KBM-7 (cell line): Measurements from ENCODE around the gene STUB1.
A peak's percentile ranks its signal among the peaks of the same experiment; 100 is the strongest.

Experiments used
- DNase-seq: peaks from one replicate; pipeline ENCODE4 v3.0.0-alpha.2; 2015
- in situ Hi-C: fragments of 300-500 bp; cut with MboI; formaldehyde crosslinking; loops from 2 replicates; pipeline ENCODE4 v1.14.3; 2020; ENCODE audit warnings: low sequenced_read_pairs, low pct_unique_long_range_greater_than_20kb, mixed read lengths

STUB1 gene

DNA sequence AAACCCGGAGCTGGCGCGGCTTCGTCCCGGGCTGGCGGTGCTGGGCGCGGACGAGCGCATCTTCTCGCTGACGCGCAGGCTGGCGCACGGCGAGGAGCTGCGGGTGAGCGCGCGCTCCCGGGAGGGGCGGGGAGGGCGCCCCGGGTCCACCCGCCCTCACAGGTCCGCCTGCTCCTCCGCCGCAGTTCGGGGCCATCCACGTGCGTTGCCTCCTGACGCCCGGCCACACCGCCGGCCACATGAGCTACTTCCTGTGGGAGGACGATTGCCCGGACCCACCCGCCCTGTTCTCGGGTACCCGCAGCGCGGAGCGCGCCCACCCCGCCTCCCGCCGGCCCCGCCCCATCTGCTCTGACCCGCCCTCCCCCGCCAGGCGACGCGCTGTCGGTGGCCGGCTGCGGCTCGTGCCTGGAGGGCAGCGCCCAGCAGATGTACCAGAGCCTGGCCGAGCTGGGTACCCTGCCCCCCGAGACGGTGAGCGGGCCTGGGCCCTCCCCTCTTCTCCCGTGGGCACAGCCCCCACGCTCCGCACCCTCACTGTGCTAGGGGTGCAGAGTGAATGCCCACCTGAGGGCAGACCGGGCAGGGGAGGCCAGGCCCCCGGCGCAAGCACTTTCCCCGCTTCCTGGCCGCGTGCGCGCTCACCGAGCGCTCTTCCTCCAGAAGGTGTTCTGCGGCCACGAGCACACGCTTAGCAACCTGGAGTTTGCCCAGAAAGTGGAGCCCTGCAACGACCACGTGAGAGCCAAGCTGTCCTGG lies 48.1 kb downstream of the STUB1 start:
- DNase-seq, result peak; percentile 70
- in situ Hi-C loops, result no loop called here

DNA sequence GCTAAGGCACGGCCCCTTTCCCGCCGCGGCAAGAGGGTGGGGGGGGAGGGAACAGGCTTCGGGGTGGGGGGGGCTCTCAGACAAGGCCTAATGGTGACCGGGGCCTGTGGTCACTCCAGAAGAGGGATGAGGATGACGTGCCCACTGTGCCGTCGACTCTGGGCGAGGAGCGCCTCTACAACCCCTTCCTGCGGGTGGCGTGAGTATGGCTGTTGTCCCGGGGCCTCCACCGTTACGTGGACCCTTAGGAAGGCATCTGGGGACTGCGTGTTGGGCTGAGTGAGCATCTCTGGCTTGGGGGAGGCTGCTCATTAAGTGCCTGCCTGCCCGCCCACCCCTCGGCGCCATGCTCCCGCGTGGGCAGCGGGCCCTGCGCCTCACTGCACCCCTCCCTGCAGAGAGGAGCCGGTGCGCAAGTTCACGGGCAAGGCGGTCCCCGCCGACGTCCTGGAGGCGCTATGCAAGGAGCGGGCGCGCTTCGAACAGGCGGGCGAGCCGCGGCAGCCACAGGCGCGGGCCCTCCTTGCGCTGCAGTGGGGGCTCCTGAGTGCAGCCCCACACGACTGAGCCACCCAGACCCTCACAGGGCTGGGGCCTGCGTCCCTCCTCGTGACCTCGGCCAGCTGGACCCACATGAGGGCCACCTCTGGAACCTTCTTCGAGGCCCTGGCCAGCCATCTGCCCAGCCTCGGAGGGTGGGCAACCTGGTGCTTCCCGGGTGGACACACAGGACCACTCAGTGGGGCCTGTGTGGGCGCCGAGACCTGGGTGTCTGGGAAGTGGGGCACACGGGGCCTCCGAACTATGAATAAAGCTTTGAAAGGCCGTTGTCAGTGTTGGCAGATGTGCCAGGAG lies 48.9 kb downstream of the STUB1 start:
- no peak for DNase-seq
- in situ Hi-C loops, result no loop called here

DNA sequence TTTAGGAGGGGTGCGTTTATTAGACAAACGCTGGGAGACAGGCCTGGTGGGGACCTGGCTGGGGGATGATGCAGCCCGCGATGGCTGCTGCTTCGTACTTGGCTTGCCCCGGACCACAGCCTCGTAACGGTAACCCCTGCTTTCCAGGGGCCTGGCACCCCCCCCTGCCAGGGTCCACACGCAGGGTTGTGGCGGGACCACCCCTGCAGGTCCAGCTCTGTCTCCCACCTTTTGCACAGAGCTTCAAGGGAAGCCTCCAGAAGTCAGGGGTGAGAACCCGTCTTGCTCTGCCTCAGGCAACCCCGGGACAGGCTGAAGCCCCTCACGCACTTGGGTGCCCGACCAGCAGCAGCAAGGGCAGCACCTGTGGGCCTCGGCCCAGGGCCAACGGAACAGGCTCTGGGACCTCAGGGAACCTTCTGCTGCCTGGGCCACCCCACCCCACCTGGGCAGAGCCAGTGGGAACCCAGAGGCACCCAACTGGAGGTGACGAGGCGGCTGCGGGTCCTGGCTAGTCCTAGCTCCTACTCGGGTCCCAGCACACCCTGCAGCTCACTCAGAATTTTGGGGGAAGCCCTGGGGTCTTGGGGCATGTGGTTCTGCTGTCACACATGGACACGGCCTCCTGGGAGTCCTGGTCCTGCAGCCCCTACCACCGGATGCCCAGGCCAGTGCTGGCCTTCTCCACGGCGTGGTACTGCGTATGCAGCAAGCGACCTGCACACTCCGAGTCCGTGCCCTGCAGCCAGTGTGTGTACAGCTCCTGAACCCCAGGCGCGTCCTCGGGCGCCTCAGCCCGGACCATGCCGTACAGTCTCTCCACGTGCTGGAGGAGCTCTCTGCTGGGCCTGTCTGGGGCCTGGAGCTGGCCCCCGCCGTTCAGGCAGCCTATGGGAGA lies 49.8 kb downstream of the STUB1 start:
- in situ Hi-C loops, result no loop called here
- DNase-seq, result no peak

DNA sequence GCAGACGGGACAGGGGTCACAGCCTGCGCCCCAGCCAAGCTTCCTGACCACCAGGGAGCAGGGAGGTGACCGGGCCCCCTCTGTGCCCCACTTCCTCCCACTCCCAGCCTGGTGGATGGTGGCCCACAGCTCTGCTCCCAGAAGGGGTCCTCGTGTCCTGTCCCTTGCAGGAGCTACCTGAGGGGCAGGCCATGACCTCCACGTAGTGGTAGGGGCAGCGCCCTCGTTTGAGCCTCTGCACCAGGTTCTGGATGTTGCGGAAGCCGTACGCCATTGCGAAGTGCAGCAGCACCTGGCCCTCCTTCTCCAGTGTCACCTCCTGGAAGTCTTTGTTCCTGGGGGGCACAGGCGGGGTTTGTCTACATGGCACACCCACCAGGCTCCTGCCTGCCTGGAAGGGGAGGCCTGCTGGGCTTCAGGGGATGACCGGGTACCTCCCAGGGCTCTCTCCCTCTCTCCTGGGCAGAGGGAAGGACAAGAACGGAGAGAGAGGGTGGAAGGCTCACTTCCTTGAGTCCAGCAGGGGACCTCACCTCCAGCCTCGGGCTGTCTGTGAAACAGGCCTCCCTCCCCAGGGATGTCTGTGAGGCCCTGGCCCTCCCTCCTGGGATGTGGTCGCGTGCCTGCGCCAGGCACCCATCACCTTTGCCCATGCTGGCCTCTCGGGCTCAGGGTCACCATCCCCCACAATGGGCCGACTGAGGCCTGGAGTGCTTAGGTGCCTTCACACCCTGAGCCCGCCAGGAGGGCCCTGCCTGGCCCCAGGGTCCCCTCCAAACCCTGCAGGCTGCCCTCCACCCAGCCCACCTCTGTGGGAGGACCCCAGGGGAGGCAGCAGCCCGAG lies 50.7 kb downstream of the STUB1 start:
- no peak for DNase-seq
- in situ Hi-C loops, result no loop called here

DNA sequence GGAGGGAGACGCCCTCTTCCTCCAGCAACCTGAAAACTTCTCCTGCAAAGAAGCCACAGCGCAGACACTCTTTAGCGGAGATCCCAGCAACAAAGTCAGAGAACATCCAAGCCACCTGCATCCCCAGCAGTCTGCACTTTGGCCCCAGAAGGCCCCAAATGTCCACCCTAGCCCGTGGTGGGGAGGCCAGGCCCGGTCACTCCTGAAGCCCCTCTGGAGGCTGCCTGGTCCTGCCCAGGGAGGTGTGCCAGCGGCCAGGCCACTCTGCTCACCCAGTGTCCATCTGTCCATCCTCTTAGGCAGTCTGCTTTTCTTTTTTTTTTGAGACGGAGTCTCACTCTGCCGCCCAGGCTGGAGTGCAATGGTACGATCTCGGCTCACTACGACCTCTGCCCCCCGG lies 52.1 kb downstream of the STUB1 start:
- no peak for DNase-seq
- in situ Hi-C loops, result no loop called here
